Fibroblast of peridontal ligament (primary cell): ENCODE results near the gene LAMA3.

ENCODE experiments used
- DNase-seq: peaks from one replicate; pipeline ENCODE4 v3.0.0-alpha.2; 2010; ENCODE audit errors: extremely low read depth

LAMA3 gene

DNA sequence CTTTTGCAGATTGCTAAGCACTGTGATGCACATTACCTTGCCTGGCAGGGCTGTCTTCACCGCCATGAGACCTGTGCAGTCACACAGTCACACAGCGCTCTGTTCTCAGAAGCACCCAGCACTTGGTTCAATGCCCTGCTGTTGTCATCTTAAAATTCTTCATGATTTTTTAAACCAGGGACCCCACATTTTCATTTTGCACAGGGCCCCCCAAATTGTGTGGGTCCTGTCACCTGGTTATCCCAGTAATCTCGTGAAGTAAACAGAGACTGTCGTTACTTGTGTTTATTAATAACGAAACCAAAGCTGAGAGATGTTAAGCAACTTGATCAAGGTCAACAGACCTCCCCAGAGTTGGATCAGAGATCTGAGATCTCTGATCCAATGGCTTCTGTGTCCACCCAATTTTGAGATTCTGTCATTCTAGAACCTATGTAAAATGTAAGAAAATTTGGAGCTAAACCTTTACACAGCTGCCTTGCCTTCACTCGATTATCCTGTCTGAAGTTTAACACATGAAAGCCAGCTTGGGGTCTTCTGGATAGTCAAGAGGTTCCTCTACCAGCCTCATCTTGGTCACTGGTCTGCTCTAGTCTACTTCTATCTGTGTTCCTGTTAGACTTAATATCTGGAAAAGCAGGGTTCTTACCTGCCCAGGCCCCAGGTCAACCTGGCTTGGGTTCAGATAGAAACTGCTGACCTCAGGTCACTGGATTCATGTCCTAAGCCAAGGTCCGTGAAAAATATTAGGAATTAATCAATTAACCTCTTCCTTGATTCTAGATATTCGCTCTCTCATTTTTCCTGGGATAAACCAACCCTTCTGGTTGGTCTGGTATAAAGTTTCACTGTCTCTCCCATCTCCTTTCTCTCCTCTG is 311.6 kb downstream of the LAMA3 start:
- DNase-seq = no peak

DNA sequence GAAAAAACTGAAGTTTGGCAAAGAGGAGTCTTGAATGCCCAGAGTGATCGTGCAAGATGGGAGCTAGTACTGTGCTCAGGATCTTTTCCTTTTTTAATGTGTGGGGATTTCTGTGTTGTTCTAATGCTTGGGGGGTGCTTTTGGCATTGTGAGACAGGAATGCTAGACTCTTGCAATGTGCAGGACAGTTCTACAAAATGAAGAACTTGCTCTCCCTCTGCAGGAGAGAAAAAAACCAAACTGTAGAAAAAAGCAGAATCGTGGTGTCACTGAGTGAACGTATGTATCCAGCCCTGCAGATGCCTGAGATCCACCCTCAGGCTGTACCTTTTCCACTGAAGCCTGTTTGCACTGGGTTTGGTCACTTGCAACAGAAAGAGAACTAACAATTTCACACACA is 313.2 kb downstream of the LAMA3 start:
- no peak for DNase-seq

GRCh38 chr18:24003288-24003687 is 314.0 kb downstream of the LAMA3 start:
- no peak for DNase-seq

GRCh38 chr18:24003903-24004640 is 314.8 kb downstream of the LAMA3 start:
- DNase-seq = no peak
